VCaP (cell line): ENCODE data around the gene RALGAPA1.

Experiments
- H3K27ac ChIP-seq: fragments of 450-650 bp; 2 replicates; pipeline ENCODE4 v1.5.1; 2017
- TF ChIP-seq, protein P1 (sequence below): fragments of 450-650 bp; conservative IDR thresholded peaks from 2 replicates; pipeline ENCODE4 v1.5.1; 2017; ENCODE audit warnings: mild to moderate bottlenecking, moderate library complexity

RALGAPA1 gene

DNA sequence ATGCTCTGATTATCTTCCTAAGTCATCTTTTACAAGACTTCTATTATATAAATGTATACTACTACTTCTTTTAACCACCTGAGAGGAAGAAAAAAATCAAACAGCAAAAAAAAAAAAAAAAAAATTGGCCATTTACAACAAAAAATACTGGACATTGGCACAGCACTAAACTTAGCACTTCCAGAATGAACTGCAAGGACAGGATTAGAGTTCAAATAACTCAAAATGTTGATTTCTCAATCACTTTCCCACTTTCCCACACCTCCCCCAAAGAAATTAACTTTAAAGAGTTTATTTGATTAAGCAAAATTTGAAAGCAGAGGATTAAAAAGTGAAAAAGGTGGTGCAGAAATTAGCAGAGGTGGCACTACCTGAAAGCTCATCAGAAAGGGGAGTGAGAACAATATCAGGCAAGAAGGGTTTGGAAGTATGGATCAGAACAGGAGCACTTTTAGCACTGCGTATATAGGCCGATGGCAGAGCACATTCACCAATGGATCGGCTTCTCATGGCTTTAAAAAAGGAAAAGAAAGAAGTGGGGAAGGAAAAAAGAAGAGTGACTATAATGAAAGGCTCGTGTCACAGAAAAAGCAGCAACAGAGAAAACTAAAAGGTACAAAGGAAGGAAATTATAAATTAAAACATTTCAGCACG lies 109.2 kb downstream of the RALGAPA1 start:
- TF ChIP-seq, protein P1, sequence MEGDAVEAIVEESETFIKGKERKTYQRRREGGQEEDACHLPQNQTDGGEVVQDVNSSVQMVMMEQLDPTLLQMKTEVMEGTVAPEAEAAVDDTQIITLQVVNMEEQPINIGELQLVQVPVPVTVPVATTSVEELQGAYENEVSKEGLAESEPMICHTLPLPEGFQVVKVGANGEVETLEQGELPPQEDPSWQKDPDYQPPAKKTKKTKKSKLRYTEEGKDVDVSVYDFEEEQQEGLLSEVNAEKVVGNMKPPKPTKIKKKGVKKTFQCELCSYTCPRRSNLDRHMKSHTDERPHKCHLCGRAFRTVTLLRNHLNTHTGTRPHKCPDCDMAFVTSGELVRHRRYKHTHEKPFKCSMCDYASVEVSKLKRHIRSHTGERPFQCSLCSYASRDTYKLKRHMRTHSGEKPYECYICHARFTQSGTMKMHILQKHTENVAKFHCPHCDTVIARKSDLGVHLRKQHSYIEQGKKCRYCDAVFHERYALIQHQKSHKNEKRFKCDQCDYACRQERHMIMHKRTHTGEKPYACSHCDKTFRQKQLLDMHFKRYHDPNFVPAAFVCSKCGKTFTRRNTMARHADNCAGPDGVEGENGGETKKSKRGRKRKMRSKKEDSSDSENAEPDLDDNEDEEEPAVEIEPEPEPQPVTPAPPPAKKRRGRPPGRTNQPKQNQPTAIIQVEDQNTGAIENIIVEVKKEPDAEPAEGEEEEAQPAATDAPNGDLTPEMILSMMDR = no peak
- no peak overlapping the region for H3K27ac ChIP-seq

DNA sequence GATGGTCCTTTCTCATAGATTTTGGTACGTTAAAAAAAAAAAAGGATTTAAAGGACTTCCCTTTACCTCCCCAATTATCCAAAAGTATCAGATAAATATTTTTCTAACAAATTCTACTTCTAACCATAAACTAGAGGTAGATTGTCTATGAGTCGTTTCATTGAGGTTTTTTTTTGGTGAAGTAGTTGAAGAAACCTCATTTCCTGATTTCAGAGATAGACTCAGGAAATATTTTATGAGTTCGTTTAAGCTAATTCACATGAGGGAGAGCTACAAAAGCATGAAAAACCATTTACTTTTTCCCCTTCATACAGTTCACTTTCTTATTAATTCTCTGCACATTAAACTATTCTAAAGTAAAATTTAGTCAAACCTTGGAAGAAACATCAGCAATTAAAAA lies 112.5 kb downstream of the RALGAPA1 start:
- TF ChIP-seq, protein P1 = no peak
- no peak overlapping the region for H3K27ac ChIP-seq

DNA sequence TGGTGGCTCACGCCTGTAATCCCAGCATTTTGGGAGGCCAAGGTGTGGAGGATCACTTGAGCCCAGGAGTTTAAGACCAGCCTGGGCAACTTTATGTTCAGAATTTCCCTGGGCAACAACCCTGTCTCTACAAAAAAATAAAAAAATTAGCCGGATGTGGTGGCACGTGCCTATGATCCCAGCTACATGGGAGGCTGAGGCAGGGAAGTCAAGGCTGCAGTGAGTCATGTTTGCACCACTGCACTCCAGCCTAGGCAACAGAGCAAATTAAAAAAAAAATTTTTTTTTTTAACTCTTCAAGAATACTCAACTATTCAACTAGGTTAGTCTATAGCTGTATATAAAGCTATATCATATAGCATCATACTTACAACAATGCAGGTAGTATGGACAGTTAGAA lies 113.0 kb downstream of the RALGAPA1 start:
- TF ChIP-seq, protein P1 = no peak
- no peak overlapping the region for H3K27ac ChIP-seq

DNA sequence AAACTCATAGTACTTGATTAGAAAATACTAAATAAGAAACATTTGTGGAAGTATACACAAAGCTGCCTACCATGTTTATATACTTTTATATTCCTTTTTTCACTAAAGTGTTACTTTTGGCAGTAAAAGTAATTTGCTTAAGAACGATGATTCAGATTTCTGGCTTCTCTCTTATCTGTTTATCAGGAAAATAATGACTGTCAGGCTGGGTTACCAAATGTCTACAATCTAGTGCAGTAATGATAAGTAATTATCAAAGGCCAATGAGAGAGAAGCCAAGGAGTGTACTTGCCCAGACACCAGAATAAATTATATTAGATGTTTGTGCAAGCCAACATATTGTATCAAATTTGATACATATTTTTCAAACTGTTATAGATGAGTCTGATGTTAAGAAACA lies 113.4 kb downstream of the RALGAPA1 start:
- TF ChIP-seq, protein P1 = no peak
- H3K27ac ChIP-seq = no peak overlapping the region

DNA sequence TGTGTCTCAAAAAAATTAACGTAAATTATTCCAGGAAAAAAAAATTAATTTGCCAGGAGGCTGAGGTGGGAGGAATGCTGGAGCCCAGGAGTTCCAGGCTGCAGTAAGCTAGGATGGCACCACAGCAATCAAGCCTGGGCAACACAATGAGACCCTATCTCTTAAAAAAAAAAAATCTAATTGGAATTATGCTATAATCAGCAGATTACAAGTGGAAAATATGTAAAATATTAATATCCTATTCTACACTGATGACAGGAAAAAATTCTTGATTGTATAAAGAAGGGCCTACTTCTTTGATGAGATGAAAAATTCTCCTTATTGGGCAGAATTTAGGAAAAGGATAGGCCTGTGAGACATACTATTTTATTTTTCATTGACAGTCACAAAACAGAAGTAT lies 114.0 kb downstream of the RALGAPA1 start:
- TF ChIP-seq, protein P1 = no peak
- H3K27ac ChIP-seq = no peak overlapping the region

DNA sequence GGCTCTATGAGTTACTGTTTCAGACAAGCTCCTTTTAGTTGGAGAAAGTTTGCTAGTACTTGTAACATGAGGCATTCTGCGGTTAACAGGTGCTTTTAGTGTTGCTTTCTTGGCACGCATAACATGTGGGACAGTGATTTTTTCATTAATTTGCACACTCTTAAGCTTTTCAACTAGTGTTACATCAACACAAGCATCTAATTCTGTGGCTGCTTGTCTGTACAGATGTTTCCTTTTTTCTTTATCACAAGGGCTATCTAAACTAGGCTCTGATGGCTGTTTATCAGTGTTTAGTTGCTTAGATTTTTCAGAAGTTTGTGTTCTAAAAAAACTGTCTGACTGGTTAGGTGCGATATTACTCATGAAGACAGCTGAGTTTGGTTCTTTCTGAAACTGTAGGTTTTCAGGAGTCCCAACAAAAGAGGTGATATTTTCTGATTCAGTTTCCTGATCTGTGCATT lies 120.1 kb downstream of the RALGAPA1 start:
- TF ChIP-seq, protein P1 = no peak
- H3K27ac ChIP-seq = no peak overlapping the region

DNA sequence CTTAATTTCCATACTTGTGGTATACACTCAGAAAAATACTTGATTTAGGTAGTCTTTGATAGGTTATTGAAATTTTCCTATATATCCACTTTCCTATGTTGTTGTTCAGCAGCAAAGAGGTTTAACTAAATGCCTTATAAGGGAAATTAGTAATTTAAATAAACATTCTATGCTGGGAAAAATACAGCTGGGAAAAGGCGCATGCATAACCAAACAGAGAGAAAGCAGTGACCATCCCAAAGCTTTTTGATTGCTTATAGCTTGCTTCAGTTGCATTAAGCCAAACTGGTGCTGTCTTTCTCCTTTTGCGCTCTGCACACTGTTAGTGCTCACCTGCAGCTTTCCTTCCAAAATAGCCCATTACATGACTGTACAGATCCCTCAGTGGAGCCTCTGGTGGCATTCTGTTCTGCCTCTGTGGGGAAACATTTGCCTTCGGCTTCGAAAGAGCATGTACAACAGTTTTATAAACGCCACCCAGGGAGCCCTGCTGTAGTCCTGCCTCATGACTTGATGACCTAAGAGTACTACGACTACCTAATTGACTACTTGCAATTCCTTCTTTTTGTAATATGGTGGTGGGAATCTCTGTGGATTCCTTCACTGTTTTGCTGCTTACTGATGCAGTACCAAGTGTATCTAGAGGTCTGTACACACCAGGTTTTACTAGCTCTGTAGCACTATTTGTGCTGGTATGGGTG lies 120.8 kb downstream of the RALGAPA1 start:
- no peak overlapping the region for H3K27ac ChIP-seq

More for the DNA sequence above, 120.8 kb downstream of the RALGAPA1 start:
- TF ChIP-seq, protein P1 = no peak
